ENCODE results near the gene CEP112. TPM values are rescaled to one million over a fixed set of nuclear protein-coding genes. Genes with fewer than 3 reads are reported as not detected.

Gene CEP112
- total RNA-seq, 6 experiments from 2014 or later: 5.3 to 7.7 (median 6.9) TPM

DNA sequence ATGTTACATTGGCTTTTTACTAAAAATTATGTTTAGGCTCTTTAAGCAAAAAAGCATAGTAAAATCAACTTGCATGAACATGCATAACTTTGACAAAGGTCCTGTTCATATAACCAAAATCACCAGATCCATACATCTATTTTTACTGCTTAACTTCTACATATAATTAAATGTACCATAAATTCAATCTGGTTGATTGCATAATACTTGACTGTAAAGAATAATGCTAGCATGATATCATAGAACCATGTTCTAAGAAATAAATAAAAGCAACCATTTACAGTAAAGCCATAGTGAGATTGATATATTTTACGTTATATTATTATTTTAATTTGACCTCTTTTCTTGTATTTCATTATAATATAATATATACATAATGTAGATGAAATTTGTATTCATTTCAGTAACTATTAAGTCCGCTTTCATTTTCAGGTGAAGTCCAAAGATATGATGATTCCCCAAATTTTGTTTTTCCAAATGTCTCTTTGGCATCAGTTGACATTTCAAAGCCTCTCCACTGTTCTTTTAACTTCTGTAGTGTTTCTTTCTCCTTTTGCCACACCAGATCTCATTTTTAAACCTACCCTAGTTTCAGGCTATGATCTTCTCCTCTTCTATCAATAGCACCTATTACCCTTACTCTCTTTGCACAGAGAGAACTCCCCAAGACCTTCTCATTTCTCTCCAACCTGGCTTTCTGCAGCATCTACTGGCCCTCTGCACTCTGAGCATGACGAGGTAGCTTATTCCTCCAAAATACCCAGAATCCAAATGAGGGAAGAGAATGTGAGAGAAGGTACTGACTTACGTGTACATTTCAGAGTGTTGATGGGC is 35.5 kb upstream of the CEP112 start:
- H3K27ac Mint-ChIP-seq: no peak overlapping the region
- no peak for DNase-seq
- TF ChIP-seq, protein P1, sequence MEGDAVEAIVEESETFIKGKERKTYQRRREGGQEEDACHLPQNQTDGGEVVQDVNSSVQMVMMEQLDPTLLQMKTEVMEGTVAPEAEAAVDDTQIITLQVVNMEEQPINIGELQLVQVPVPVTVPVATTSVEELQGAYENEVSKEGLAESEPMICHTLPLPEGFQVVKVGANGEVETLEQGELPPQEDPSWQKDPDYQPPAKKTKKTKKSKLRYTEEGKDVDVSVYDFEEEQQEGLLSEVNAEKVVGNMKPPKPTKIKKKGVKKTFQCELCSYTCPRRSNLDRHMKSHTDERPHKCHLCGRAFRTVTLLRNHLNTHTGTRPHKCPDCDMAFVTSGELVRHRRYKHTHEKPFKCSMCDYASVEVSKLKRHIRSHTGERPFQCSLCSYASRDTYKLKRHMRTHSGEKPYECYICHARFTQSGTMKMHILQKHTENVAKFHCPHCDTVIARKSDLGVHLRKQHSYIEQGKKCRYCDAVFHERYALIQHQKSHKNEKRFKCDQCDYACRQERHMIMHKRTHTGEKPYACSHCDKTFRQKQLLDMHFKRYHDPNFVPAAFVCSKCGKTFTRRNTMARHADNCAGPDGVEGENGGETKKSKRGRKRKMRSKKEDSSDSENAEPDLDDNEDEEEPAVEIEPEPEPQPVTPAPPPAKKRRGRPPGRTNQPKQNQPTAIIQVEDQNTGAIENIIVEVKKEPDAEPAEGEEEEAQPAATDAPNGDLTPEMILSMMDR (IDR thresholded peaks at IDR 0.05): no peak
- H3K9me3 Mint-ChIP-seq: no peaks in the 10 kb centered on the region
- no peak overlapping the region for H3K4me3 Mint-ChIP-seq
- H3K36me3 Mint-ChIP-seq (ENCODE audit: low read depth): no peaks in the 10 kb centered on the region
- H3K27me3 Mint-ChIP-seq (ENCODE audit: insufficient read depth): peaks cover 9% of the 10 kb centered on the region
- H3K4me1 Mint-ChIP-seq (ENCODE audit: low read depth): peaks cover 15% of the 10 kb centered on the region

DNA sequence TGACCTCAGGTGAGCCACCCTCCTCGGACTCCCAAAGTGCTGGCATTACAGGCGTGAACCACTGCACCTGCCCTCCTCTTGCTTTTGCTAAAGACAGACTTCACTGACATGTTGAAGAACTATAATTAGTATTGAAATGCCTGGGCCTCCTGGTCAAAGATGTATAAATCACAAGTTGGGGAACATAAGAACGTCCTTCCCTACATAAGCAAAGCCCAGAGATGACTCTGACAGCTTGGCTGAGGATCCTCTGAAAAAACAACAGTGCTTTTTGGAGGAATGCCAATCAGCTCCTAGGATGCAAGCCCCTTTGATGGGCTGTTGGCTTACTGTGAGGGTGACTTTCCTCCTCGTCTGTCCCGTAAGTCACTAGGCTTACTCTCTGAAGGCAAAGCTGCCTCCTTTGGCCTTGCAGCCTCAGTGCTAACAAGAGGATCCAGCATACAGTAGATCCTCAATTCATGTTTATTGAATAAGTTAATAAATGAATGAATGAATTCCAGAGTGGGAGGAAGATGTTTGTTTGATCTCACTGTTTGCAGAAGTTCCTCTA is 30.9 kb upstream of the CEP112 start:
- DNase-seq: no peak
- Mint-ChIP-seq H3K4me1 (ENCODE audit: low read depth) (peaks cover 15% of the 10 kb centered on the region), H3K9me3 (no peaks in the 10 kb centered on the region), H3K27ac (no peak overlapping the region), H3K4me3 (no peak overlapping the region), H3K36me3 (ENCODE audit: low read depth) (no peaks in the 10 kb centered on the region), H3K27me3 (ENCODE audit: insufficient read depth) (peaks cover 17% of the 10 kb centered on the region)
- TF ChIP-seq, protein P1 (IDR thresholded peaks at IDR 0.05): no peak

DNA sequence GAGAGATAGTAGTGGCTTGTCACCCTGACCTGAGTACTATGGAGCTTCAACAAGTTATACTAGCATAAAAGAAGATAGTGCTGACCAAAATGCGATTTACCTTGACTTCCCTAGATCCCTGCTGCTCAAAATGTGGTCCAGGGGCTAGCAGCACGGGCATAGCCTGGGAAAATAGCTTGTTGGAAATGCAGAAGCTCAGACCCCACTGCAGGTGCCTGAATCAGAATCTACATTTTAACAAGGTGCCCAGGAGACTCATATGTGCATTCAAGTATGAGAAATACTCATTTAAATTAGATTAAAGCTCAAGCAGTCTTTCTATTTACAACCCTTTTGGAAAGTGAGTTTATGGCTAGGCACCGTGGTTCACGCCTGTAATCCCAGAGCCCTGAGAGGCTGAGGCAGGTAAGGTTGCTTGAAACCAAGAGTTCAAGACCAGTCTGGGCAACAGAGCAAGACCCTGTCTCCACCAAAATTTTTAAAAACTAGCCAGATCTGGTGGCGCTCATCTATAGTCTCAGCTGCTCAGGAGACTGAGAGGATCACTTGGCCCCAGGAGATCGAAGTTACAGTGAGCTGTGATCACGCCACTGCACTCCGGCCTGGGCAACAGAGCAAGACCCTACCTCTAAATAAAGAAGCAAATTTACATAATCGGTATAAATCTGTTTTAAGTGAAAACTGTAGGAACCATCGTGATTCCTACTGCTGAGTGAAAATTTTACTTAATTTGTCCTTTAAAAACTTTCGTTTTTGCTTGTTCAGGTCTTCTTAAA is 30.0 kb upstream of the CEP112 start:
- H3K4me3 Mint-ChIP-seq: no peak overlapping the region
- H3K27me3 Mint-ChIP-seq (ENCODE audit: insufficient read depth): peaks cover 24% of the 10 kb centered on the region
- no peaks in the 10 kb centered on the region for H3K9me3 Mint-ChIP-seq
- no peak overlapping the region for H3K27ac Mint-ChIP-seq
- TF ChIP-seq, protein P1 (IDR thresholded peaks at IDR 0.05): no peak
- H3K4me1 Mint-ChIP-seq (ENCODE audit: low read depth): peaks cover 15% of the 10 kb centered on the region
- H3K36me3 Mint-ChIP-seq (ENCODE audit: low read depth): no peaks in the 10 kb centered on the region
- no peak for DNase-seq

DNA sequence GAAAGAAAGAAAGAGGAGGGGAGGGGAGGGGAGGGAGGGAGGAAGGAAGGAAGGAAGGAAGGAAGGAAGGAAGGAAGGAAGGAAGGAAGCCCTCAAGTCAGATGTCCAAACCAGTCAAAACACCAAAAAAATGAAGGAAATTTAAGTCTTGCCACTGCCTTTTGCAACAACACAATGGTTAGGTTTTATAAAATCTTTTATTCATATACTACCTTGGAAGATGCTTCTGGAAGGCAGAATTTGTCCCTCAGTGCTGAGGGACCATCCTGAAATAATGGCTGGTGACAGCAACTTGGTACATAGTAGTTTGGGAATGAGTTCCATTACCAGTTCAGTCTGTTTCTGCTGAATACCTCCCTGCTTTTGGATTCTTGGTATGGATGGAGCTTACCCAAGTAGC is 29.4 kb upstream of the CEP112 start:
- H3K9me3 Mint-ChIP-seq: no peaks in the 10 kb centered on the region
- H3K27me3 Mint-ChIP-seq (ENCODE audit: insufficient read depth): peaks cover 24% of the 10 kb centered on the region
- no peak for DNase-seq
- H3K4me3 Mint-ChIP-seq: no peak overlapping the region
- H3K4me1 Mint-ChIP-seq (ENCODE audit: low read depth): peaks cover 15% of the 10 kb centered on the region
- TF ChIP-seq, protein P1 (IDR thresholded peaks at IDR 0.05): no peak
- no peaks in the 10 kb centered on the region for H3K36me3 Mint-ChIP-seq (ENCODE audit: low read depth)
- no peak overlapping the region for H3K27ac Mint-ChIP-seq

DNA sequence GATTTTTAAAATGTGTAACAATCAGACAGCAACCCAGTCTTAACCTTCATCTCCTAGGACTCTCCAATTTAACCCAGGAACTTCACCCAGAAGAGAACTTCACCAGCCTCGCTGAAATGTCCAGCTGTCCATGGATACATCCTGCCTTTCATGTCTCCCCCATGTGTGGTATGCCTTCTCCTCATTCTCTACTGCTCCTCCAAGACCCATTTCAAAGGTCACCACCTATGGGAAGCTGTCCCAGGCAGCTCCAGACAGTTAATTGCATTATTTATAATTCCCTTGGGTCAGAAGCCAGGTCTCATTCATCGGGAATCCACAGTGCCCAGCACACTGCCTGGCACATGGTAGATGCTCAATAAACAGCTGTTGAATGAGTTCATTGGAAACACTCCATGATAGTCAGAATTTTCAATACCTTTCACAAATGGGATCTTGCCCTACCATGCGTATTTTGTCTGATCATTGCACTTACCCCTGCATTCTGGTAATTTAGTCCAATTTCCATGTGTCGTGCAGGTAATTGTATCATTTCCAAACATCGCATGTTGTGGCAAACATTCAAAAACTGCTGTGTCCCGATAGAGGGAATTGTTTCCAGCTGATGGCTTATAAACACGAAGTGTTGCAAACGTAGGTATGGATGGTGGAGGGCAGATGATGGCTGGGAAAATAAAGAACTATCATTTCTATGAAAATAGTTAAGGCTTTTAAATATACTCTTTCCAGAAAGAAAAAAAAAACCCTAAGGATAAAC is 28.3 kb upstream of the CEP112 start:
- TF ChIP-seq, protein P1 (IDR thresholded peaks at IDR 0.05): no peak
- no peaks in the 10 kb centered on the region for H3K36me3 Mint-ChIP-seq (ENCODE audit: low read depth)
- H3K9me3 Mint-ChIP-seq: no peaks in the 10 kb centered on the region
- no peak overlapping the region for H3K4me3 Mint-ChIP-seq
- H3K4me1 Mint-ChIP-seq (ENCODE audit: low read depth): peaks cover 15% of the 10 kb centered on the region
- no peak for DNase-seq
- peaks cover 32% of the 10 kb centered on the region for H3K27me3 Mint-ChIP-seq (ENCODE audit: insufficient read depth)
- no peak overlapping the region for H3K27ac Mint-ChIP-seq

Measured in HFFc6 (cell line).